Skeletal muscle tissue (tissue), 4 donors: ENCODE measurements around the gene ATXN1. TPM values are rescaled to one million over a fixed set of nuclear protein-coding genes. Genes with fewer than 3 reads are reported as not detected.
"Not testable (repeated sequence)": the region's sequence is repeated elsewhere in the genome, so short reads cannot be mapped to it uniquely, and the experiment has no call there.

Experiments
- H3K27ac ChIP-seq: one replicate; pipeline ENCODE4 v1.7.0; 2013; ENCODE audit warnings: mild to moderate bottlenecking, low read depth, low read length, inconsistent platforms
- H3K27me3 ChIP-seq, 3 donors: one replicate each; pipeline ENCODE4 v1.7.0; 2013; ENCODE audit warnings: low read length in 3 of 3; ENCODE audit not compliant: control insufficient read depth in 3 of 3, insufficient read depth in 3 of 3
- H3K36me3 ChIP-seq, 3 donors: one replicate each; pipeline ENCODE4 v1.7.0; 2013; ENCODE audit warnings: low read length in 3 of 3; ENCODE audit not compliant: control insufficient read depth in 3 of 3, insufficient read depth in 3 of 3
- H3K4me1 ChIP-seq, 3 donors: one replicate each; pipeline ENCODE4 v1.7.0; 2013; ENCODE audit warnings: low read length in 3 of 3, mild to moderate bottlenecking in 3 of 3; ENCODE audit not compliant: control insufficient read depth in 3 of 3, insufficient read depth in 3 of 3
- H3K4me3 ChIP-seq, 3 donors: one replicate each; pipeline ENCODE4 v1.7.0; 2013; ENCODE audit warnings: low read length in 3 of 3
- H3K9ac ChIP-seq, 3 donors: one replicate each; pipeline ENCODE4 v1.7.0; 2013; ENCODE audit warnings: low read length in 3 of 3, mild to moderate bottlenecking in 3 of 3, moderate library complexity in 2 of 3, low read depth in 1 of 3
- H3K9me3 ChIP-seq, 3 donors: one replicate each; pipeline ENCODE4 v1.7.0; 2013; ENCODE audit warnings: low read length in 3 of 3; ENCODE audit not compliant: control insufficient read depth in 3 of 3
- total RNA-seq: library from RNA; depleted of rRNA; stranded (reverse); fragments of >200 nt; gene quantifications from one replicate; pipeline ENCODE4 v1.2.3, GENCODE V29; 2014
- donor health status: Osteomylitis.

The ATXN1 gene
- total RNA-seq, 1 donor from 2014 or later: 30.8 TPM

GRCh38 chr6:16265351-16266341 is 495.6 kb downstream of the ATXN1 start:
- no peak overlapping the region for H3K9ac ChIP-seq
- no peaks in the 10 kb centered on the region for H3K27me3 ChIP-seq
- H3K36me3 ChIP-seq: peaks cover 0 to 7% (median 3%) of the 10 kb centered on the region in 3 donors
- peaks cover 0 to 7% (median 0%) of the 10 kb centered on the region in 3 donors for H3K4me1 ChIP-seq
- no peaks in the 10 kb centered on the region for H3K9me3 ChIP-seq
- H3K27ac ChIP-seq: no peak overlapping the region
- no peak overlapping the region for H3K4me3 ChIP-seq

GRCh38 chr6:16264785-16265184 is 496.5 kb downstream of the ATXN1 start:
- H3K36me3 ChIP-seq: peaks cover 0 to 4% (median 3%) of the 10 kb centered on the region in 3 donors
- no peaks in the 10 kb centered on the region for H3K27me3 ChIP-seq
- no peak overlapping the region for H3K27ac ChIP-seq
- no peak overlapping the region for H3K9ac ChIP-seq
- H3K4me1 ChIP-seq: peaks cover 0 to 5% (median 0%) of the 10 kb centered on the region in 3 donors
- H3K4me3 ChIP-seq: no peak overlapping the region
- no peaks in the 10 kb centered on the region for H3K9me3 ChIP-seq

DNA sequence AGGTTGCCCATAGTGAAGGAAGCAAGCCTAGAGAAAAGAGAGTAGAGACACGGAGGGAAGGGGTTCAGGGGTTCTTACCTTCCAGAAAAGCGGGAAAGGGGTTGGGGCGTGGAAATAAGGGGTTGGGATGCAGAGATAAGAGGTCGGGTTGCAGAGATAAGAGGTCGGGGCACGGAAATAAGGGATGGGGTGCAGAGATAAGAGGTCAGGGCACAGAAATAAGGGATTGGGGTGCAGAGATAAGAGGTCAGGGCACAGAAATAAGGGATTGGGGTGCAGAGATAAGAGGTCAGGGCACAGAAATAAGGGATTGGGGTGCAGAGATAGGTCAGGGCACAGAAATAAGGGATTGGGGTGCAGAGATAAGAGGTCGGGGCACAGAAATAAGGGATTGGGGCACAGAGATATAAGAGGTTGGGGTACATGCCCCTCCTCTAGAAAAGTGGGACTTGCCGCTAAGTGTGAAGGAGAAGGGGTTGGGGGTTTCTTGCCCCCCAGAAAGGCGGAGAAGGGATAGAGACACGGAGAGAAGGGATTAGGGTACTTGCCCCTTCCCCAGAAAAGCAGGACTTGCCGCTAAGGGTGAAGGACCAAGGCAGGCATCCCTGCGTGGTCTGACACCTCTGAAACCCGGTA is 497.7 kb downstream of the ATXN1 start:
- H3K9me3 ChIP-seq, H3K27ac ChIP-seq, H3K4me3 ChIP-seq, H3K36me3 ChIP-seq, H3K4me1 ChIP-seq, H3K27me3 ChIP-seq, H3K9ac ChIP-seq: not testable (repeated sequence)

- H3K9me3 ChIP-seq, H3K27me3 ChIP-seq, H3K36me3 ChIP-seq, H3K27ac ChIP-seq, H3K9ac ChIP-seq, H3K4me3 ChIP-seq: not testable (repeated sequence)
- peaks cover 8 to 17% (median 10%) of the 10 kb centered on the region in 3 donors for H3K4me1 ChIP-seq
Measured at GRCh38 chr6:16262773-16263172, 498.5 kb downstream of the ATXN1 start.

GRCh38 chr6:16260602-16261001 is 500.7 kb downstream of the ATXN1 start:
- not testable (repeated sequence) for H3K9ac ChIP-seq, H3K27ac ChIP-seq, H3K9me3 ChIP-seq, H3K27me3 ChIP-seq, H3K4me3 ChIP-seq
- peaks cover 14 to 20% (median 17%) of the 10 kb centered on the region in 3 donors for H3K4me1 ChIP-seq
- H3K36me3 ChIP-seq: peaks cover 4 to 10% (median 7%) of the 10 kb centered on the region in 3 donors

DNA sequence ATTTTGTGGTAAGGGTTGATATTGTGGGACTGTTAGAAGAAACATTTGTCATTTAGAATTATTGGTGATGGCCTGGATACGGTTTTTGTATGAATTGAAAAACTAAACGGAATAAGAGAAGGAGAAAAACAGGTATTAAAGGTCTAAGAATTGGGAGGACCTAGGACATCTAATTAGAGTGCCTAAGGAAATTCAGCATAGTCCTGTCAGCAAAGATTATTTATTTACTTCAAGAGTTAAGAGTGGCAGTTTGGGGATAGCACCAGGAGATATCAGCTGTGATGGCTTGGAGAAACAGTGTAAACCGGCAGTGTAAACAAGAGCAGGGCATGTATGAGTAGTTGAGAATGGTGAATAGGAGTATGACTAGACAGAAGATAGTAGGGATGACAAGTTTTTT is 501.7 kb downstream of the ATXN1 start:
- not testable (repeated sequence) for H3K4me3 ChIP-seq, H3K27me3 ChIP-seq, H3K27ac ChIP-seq, H3K9me3 ChIP-seq, H3K9ac ChIP-seq
- H3K36me3 ChIP-seq: peaks cover 4 to 14% (median 9%) of the 10 kb centered on the region in 3 donors
- peaks cover 14 to 20% (median 17%) of the 10 kb centered on the region in 3 donors for H3K4me1 ChIP-seq

- Histone ChIP-seq H3K9ac (peak overlapping the region in 1 of 3 donors; percentile 53), H3K36me3 (peaks cover 4 to 19% (median 9%) of the 10 kb centered on the region in 3 donors), H3K27ac (peak overlapping the region; percentile 46), H3K4me3 (no peak overlapping the region), H3K27me3 (no peaks in the 10 kb centered on the region), H3K9me3 (no peaks in the 10 kb centered on the region), H3K4me1 (peaks cover 14 to 24% (median 17%) of the 10 kb centered on the region in 3 donors)
Measured at GRCh38 chr6:16258709-16259075, 502.6 kb downstream of the ATXN1 start.

DNA sequence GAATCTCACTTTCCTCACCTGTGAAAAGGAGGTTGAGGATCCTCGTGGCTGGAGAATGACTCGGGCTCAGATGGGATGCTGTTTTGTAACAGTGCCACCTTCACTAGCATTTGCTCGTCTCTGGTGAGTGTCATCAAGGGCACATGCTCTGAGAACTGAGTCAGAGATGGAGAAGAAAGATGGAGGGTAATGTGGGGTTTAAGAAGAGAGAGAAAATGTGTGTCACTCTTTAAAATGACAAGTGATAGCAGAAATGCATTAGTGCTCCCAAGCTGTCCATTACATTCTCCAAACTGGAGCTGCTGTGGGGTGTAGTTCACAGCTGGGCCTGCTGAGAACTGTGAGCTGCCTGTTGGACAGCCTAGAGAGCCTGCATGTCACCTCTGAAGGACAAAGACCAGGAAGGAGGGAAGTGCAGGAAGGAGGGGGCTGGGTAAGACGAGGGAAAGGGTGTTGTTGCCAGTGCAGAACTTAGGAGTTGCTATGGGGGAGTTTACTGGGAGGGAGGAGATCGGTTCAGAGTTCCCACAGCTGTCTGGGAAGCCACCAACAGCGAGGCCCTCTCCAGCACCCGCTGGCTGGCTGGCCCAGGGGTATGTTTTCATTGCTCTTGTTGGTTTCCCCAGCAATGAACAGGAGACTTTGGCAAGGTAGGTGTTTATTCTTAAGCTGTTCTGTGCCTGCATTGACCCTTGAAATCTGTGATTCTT is 503.1 kb downstream of the ATXN1 start:
- Histone ChIP-seq H3K4me1 (peaks cover 14 to 30% (median 17%) of the 10 kb centered on the region in 3 donors), H3K27ac (peak overlapping the region; percentile 46)

GRCh38 chr6:16256781-16257180 is 504.5 kb downstream of the ATXN1 start:
- Histone ChIP-seq H3K9me3 (no peaks in the 10 kb centered on the region), H3K4me1 (peaks cover 14 to 31% (median 17%) of the 10 kb centered on the region in 3 donors), H3K27ac (no peak overlapping the region), H3K27me3 (no peaks in the 10 kb centered on the region), H3K9ac (no peak overlapping the region), H3K4me3 (no peak overlapping the region), H3K36me3 (peaks cover 6 to 28% (median 15%) of the 10 kb centered on the region in 3 donors)

More for the DNA sequence above, 503.1 kb downstream of the ATXN1 start:
- peaks cover 4 to 19% (median 9%) of the 10 kb centered on the region in 3 donors for H3K36me3 ChIP-seq
- H3K4me3 ChIP-seq: no peak overlapping the region
- H3K9ac ChIP-seq: peak overlapping the region in 1 of 3 donors; percentile 53
- H3K27me3 ChIP-seq: no peaks in the 10 kb centered on the region
- H3K9me3 ChIP-seq: no peaks in the 10 kb centered on the region
